Keratinocyte (primary cell): ENCODE measurements around the gene CDK14.

Experiments used
- CTCF ChIP-seq, 3 experiments: IDR thresholded peaks in 1 of 3; conservative IDR thresholded peaks in 1 of 3; optimal IDR thresholded peaks in 1 of 3; 2 replicates in 2 of 3; 3 replicates in 1 of 3; pipeline versions ENCODE3 to v1.5.1; 2011; ENCODE audit warnings: low read length in 3 of 3, mild to moderate bottlenecking in 3 of 3, moderate library complexity in 2 of 3, control low read depth in 1 of 3, inconsistent platforms in 1 of 3; ENCODE audit not compliant: insufficient read depth in 2 of 3; ENCODE audit errors: extremely low read depth in 1 of 3
- EZH2 ChIP-seq: IDR thresholded peaks from one replicate; pipeline ENCODE4 v1.6.1; 2012; ENCODE audit warnings: inconsistent platforms, mild to moderate bottlenecking, low read length, moderate library complexity

DNA sequence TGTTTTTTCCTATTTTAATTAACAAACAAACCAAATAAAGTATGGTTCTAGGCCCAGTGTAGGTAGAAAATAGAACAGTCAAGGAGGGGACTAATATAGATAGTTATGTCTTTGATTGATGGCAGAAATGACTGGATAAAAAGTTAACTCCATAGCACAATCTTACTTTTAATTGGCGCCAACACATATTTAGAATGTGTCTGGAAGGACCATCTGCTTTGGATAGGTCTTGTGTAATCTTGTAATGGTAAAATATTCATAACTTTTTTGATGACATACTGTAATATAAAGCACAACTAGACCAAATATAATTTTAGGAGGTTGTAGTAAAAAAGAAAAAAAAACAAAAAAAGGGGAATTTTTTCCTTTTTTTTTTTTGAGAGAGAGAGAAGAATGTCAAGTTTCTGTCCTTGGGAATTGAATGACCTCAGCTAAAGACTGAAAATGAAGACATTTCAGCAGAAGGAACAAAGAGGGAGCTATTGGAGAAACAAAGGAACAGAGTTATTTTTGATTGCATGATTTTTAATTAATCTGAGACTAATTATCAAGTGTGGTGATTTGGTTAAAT is 193.7 kb downstream of the CDK14 start:
- no peak for TF ChIP-seq CTCF (optimal IDR thresholded peaks at IDR 0.05 in 1 of 3, IDR thresholded peaks at IDR 0.05 in 1 of 3, conservative IDR thresholded peaks at IDR 0.05 in 1 of 3; ENCODE audit: extremely low read depth in 1 of 3, insufficient read depth in 2 of 3, low read length in 3 of 3)
- no peak for TF ChIP-seq EZH2
